H9 (cell line): ENCODE results near the gene PDYN. TPM values are rescaled to one million over a fixed set of nuclear protein-coding genes. Genes with fewer than 3 reads are reported as not detected.

ENCODE experiments used
- DNase-seq: peaks from one replicate; pipeline ENCODE4 v3.0.0-alpha.2; 2017
- H2AFZ ChIP-seq: one replicate; pipeline ENCODE4 v1.6.1; 2013; ENCODE audit warnings: mild to moderate bottlenecking, low read length, control low read depth, moderate library complexity
- H2AK5ac ChIP-seq: 2 replicates; pipeline ENCODE4 v1.6.1; 2013; ENCODE audit warnings: low read length, control low read depth, mixed read lengths; ENCODE audit not compliant: insufficient read length
- H2BK120ac ChIP-seq: one replicate; pipeline ENCODE4 v1.6.1; 2013; ENCODE audit warnings: low read depth, mild to moderate bottlenecking, low read length, control low read depth, inconsistent platforms; ENCODE audit not compliant: poor library complexity, severe bottlenecking
- H2BK12ac ChIP-seq: 2 replicates; pipeline ENCODE4 v1.6.1; 2013; ENCODE audit warnings: low read length, control low read depth, mixed read lengths, low read depth; ENCODE audit not compliant: insufficient read length
- H2BK15ac ChIP-seq: 2 replicates; pipeline ENCODE4 v1.6.1; 2013; ENCODE audit warnings: low read depth, low read length, control low read depth
- H2BK20ac ChIP-seq: one replicate; pipeline ENCODE4 v1.6.1; 2013; ENCODE audit warnings: low read depth, mild to moderate bottlenecking, low read length, control low read depth, inconsistent platforms; ENCODE audit not compliant: poor library complexity, severe bottlenecking
- H2BK5ac ChIP-seq: 2 replicates; pipeline ENCODE4 v1.6.1; 2013; ENCODE audit warnings: low read length, control low read depth, mixed read lengths; ENCODE audit not compliant: insufficient read length
- H3K14ac ChIP-seq: 2 replicates; pipeline ENCODE4 v1.6.1; 2013; ENCODE audit warnings: low read length, control low read depth; ENCODE audit not compliant: insufficient read depth
- H3K18ac ChIP-seq: 2 replicates; pipeline ENCODE4 v1.6.1; 2013; ENCODE audit warnings: low read depth, mild to moderate bottlenecking, mixed read lengths, low read length, control low read depth; ENCODE audit not compliant: insufficient read length
- H3K23ac ChIP-seq: 2 replicates; pipeline ENCODE4 v1.6.1; 2013; ENCODE audit warnings: low read length, control low read depth, mixed read lengths, low read depth; ENCODE audit not compliant: insufficient read length
- H3K23me2 ChIP-seq: 2 replicates; pipeline ENCODE4 v1.6.1; 2013; ENCODE audit warnings: low read depth, mild to moderate bottlenecking, mixed read lengths, low read length, control low read depth; ENCODE audit not compliant: insufficient read length, poor library complexity, severe bottlenecking
- H3K27ac ChIP-seq: 2 replicates; pipeline ENCODE4 v1.5.1; 2013; ENCODE audit warnings: low read length, control low read depth, mixed read lengths, low read depth; ENCODE audit not compliant: insufficient read length
- H3K27me3 ChIP-seq: 2 replicates; pipeline ENCODE4 v1.6.1; 2013; ENCODE audit warnings: low read length, control low read depth, inconsistent platforms; ENCODE audit not compliant: insufficient read depth
- H3K4ac ChIP-seq: 2 replicates; pipeline ENCODE4 v1.6.1; 2013; ENCODE audit warnings: low read depth, mild to moderate bottlenecking, control low read depth, inconsistent platforms, low read length, moderate library complexity
- H3K4me1 ChIP-seq: 2 replicates; pipeline ENCODE4 v1.6.1; 2013; ENCODE audit warnings: low read length, control low read depth, inconsistent platforms; ENCODE audit not compliant: insufficient read depth
- H3K4me2 ChIP-seq: 2 replicates; pipeline ENCODE4 v1.6.1; 2013; ENCODE audit warnings: low read length, control low read depth, mixed read lengths; ENCODE audit not compliant: insufficient read length, insufficient read depth
- H3K56ac ChIP-seq: 2 replicates; pipeline ENCODE4 v1.6.1; 2013; ENCODE audit warnings: low read depth, mild to moderate bottlenecking, mixed read lengths, low read length, control low read depth; ENCODE audit not compliant: insufficient read length
- H3K79me1 ChIP-seq: 2 replicates; pipeline ENCODE4 v1.6.1; 2013; ENCODE audit warnings: low read depth, mild to moderate bottlenecking, moderate library complexity, low read length, control low read depth, inconsistent platforms; ENCODE audit not compliant: insufficient read depth, poor library complexity, severe bottlenecking
- H3K79me2 ChIP-seq: 2 replicates; pipeline ENCODE4 v1.6.1; 2013; ENCODE audit warnings: low read length, control low read depth, inconsistent platforms; ENCODE audit not compliant: insufficient read depth
- H3K9ac ChIP-seq: 2 replicates; pipeline ENCODE4 v1.6.1; 2013; ENCODE audit warnings: low read length, control low read depth, mixed read lengths; ENCODE audit not compliant: insufficient read length; ENCODE audit errors: extremely low read depth
- H3K9me3 ChIP-seq: one replicate; pipeline ENCODE4 v1.6.1; 2013; ENCODE audit warnings: low read depth, low read length, inconsistent platforms; ENCODE audit not compliant: control insufficient read depth
- H3T11ph ChIP-seq: one replicate; pipeline ENCODE4 v1.6.1; 2013; ENCODE audit warnings: mild to moderate bottlenecking, low read length, control low read depth, inconsistent platforms
- H4K20me1 ChIP-seq: one replicate; pipeline ENCODE4 v1.6.1; 2013; ENCODE audit not compliant: control insufficient read depth, insufficient read length, insufficient read depth
- H4K5ac ChIP-seq: 2 replicates; pipeline ENCODE4 v1.6.1; 2013; ENCODE audit warnings: low read depth, mild to moderate bottlenecking, mixed read lengths, low read length, control low read depth; ENCODE audit not compliant: insufficient read length
- H4K8ac ChIP-seq: replicated peaks from 2 replicates; pipeline ENCODE4 v1.6.1; 2013; ENCODE audit warnings: low read length, control low read depth, mixed read lengths, low read depth; ENCODE audit not compliant: insufficient read length
- H4K91ac ChIP-seq: 2 replicates; pipeline ENCODE4 v1.6.1; 2013; ENCODE audit warnings: low read depth, mild to moderate bottlenecking, moderate library complexity, mixed read lengths, low read length, control low read depth; ENCODE audit not compliant: insufficient read length
- H3K27ac Mint-ChIP-seq, 3 experiments: 2 replicates in 2 of 3; 3 replicates in 1 of 3; pipeline ENCODE4 v1.8.0; 2020 to 2021; ENCODE audit warnings: mixed read lengths in 3 of 3, mild to moderate bottlenecking in 1 of 3, moderate library complexity in 1 of 3
- H3K27me3 Mint-ChIP-seq: 2 replicates; pipeline ENCODE4 v1.8.0; 2021; ENCODE audit warnings: low read depth, mild to moderate bottlenecking, moderate library complexity, mixed read lengths
- H3K36me3 Mint-ChIP-seq, 3 experiments: 2 replicates in 2 of 3; 3 replicates in 1 of 3; pipeline ENCODE4 v1.8.0; 2020 to 2021; ENCODE audit warnings: low read depth in 3 of 3, mixed read lengths in 3 of 3; ENCODE audit not compliant: insufficient read depth in 1 of 3
- H3K4me1 Mint-ChIP-seq, 2 experiments: 2 replicates each; pipeline ENCODE4 v1.8.0; 2020; ENCODE audit warnings: mixed read lengths in 2 of 2
- H3K4me3 Mint-ChIP-seq, 2 experiments: 2 replicates in 1 of 2; 3 replicates in 1 of 2; pipeline ENCODE4 v1.8.0; 2020 to 2021; ENCODE audit warnings: mild to moderate bottlenecking in 2 of 2, mixed read lengths in 2 of 2, moderate library complexity in 1 of 2
- H3K9me3 Mint-ChIP-seq, 2 experiments: 2 replicates in 1 of 2; 3 replicates in 1 of 2; pipeline ENCODE4 v1.8.0; 2020; ENCODE audit warnings: mild to moderate bottlenecking in 2 of 2, mixed read lengths in 2 of 2, moderate library complexity in 1 of 2
- CTCF ChIP-seq: fragments of 200-600 bp; sonication (generic); conservative IDR thresholded peaks from 3 replicates; pipeline ENCODE4 v1.8.0; 2021; ENCODE audit warnings: antibody characterized with exemption, mild to moderate bottlenecking
- WGBS: extraction: QIAGEN DNeasy Blood & Tissue Kit; methylation state at CpG from one replicate; pipeline ENCODE4 v1.1.7; 2013; ENCODE audit warnings: missing lambda C conversion rate, low lambda C conversion rate, mixed read lengths; ENCODE audit not compliant: insufficient read length; ENCODE audit errors: extremely low coverage; 5-methylcytosine and 5-hydroxymethylcytosine counted together
- total RNA-seq: library from RNA; stranded (reverse); gene quantifications from 2 replicates; pipeline ENCODE4 v1.2.1, GENCODE V29; 2021

PDYN gene
- total RNA-seq, 1 experiment from 2014 or later = 0.63 TPM

GRCh38 chr20:1953621-1954020 lies 40.2 kb downstream of the PDYN start:
- Histone ChIP-seq H2BK15ac (no peak overlapping the region), H4K91ac (no peak overlapping the region), H3K4me2 (no peak overlapping the region), H3K79me1 (no peaks in the 10 kb centered on the region), H3K23me2 (no peaks in the 10 kb centered on the region), H2AFZ (no peak overlapping the region), H2BK120ac (no peak overlapping the region), H3K9ac (no peak overlapping the region), H2AK5ac (no peak overlapping the region), H4K8ac (no peak overlapping the region), H3K56ac (no peak overlapping the region), H2BK12ac (no peak overlapping the region), H3K79me2 (no peaks in the 10 kb centered on the region), H2BK20ac (no peak overlapping the region), H3K4me1 (peaks cover 2% of the 10 kb centered on the region; the same call in 1 of the 2 replicates), H3K18ac (no peak overlapping the region), H3K27me3 (no peaks in the 10 kb centered on the region), H3K4ac (no peak overlapping the region), H4K5ac (no peak overlapping the region), H2BK5ac (no peak overlapping the region), H3K14ac (no peak overlapping the region), H3K27ac (no peak overlapping the region), H3K9me3 (no peaks in the 10 kb centered on the region), H3T11ph (no peak overlapping the region), H4K20me1 (no peaks in the 10 kb centered on the region), H3K23ac (no peak overlapping the region)
- no peak overlapping the region for H3K4me3 Mint-ChIP-seq
- no peak overlapping the region; a peak in 1 of 7 replicates for H3K27ac Mint-ChIP-seq
- H3K27me3 Mint-ChIP-seq = peaks cover 16% of the 10 kb centered on the region
- no peak for DNase-seq
- TF ChIP-seq CTCF = no peak
- WGBS = no CpG with 5 or more reads among the region's 5 CpGs
- no peaks in the 10 kb centered on the region for H3K36me3 Mint-ChIP-seq
- H3K9me3 Mint-ChIP-seq = no peaks in the 10 kb centered on the region
- peaks cover 65 to 77% of the 10 kb centered on the region in 2 experiments for H3K4me1 Mint-ChIP-seq
